Fibroblast of gingiva (primary cell): ENCODE data around the gene CAMKK1.

Experiments
- DNase-seq: peaks from one replicate; pipeline ENCODE4 v3.0.0-alpha.2; 2011; ENCODE audit warnings: low read depth

Gene CAMKK1

GRCh38 chr17:3917391-3917931 lies 24.6 kb upstream of the CAMKK1 start:
- no peak for DNase-seq

- no peak for DNase-seq
Measured at GRCh38 chr17:3916825-3917224, 24.0 kb upstream of the CAMKK1 start.

GRCh38 chr17:3915995-3916696 lies 23.3 kb upstream of the CAMKK1 start, which contains the start of gene P2RX1:
TSS of gene P2RX1 (minus strand) at chr17:3916465. CDS start at chr17:3916225, 240 bp downstream.
- DNase-seq, result no peak

- DNase-seq, result no peak
Measured at GRCh38 chr17:3915581-3915994, 22.7 kb upstream of the CAMKK1 start.

GRCh38 chr17:3914312-3914670 lies 21.4 kb upstream of the CAMKK1 start:
- DNase-seq, result no peak

- peak; percentile 56 for DNase-seq
Measured at GRCh38 chr17:3913531-3914311, 20.9 kb upstream of the CAMKK1 start.

GRCh38 chr17:3912827-3913226 lies 20.0 kb upstream of the CAMKK1 start:
- no peak for DNase-seq

GRCh38 chr17:3911271-3912053 lies 18.6 kb upstream of the CAMKK1 start:
- no peak for DNase-seq

- no peak for DNase-seq
Measured at GRCh38 chr17:3910420-3911270, 17.8 kb upstream of the CAMKK1 start.

GRCh38 chr17:3909257-3909656 lies 16.4 kb upstream of the CAMKK1 start:
- DNase-seq, result no peak

- no peak for DNase-seq
Measured at GRCh38 chr17:3907483-3908216, 14.8 kb upstream of the CAMKK1 start.

- DNase-seq, result no peak
Measured at GRCh38 chr17:3906881-3907280, 14.0 kb upstream of the CAMKK1 start.

GRCh38 chr17:3905017-3905520 lies 12.2 kb upstream of the CAMKK1 start:
- no peak for DNase-seq

GRCh38 chr17:3904501-3904900 lies 11.6 kb upstream of the CAMKK1 start:
- DNase-seq, result no peak

GRCh38 chr17:3903881-3904290 lies 11.0 kb upstream of the CAMKK1 start:
- DNase-seq, result no peak

GRCh38 chr17:3903051-3903825 lies 10.4 kb upstream of the CAMKK1 start:
- DNase-seq, result no peak

- no peak for DNase-seq
Measured at GRCh38 chr17:3900646-3901045, 7.8 kb upstream of the CAMKK1 start.

GRCh38 chr17:3897731-3898130 lies 4.9 kb upstream of the CAMKK1 start:
- DNase-seq, result no peak

GRCh38 chr17:3896968-3897235 lies 4.0 kb upstream of the CAMKK1 start:
- DNase-seq, result no peak
